Skin of body (tissue), 3 donors: ENCODE results near the gene KRTAP26-1. TPM values are rescaled to one million over a fixed set of nuclear protein-coding genes. Genes with fewer than 3 reads are reported as not detected.
A peak's percentile ranks its signal among the peaks of the same experiment; 100 is the strongest.

Source experiments
- DNase-seq: peaks from one replicate; lab custom pipeline; 2025; lab: John Stamatoyannopoulos, UW
- small RNA-seq: library from RNA; depleted of rRNA; stranded (forward); fragments of <200 nt; gene quantifications from one replicate; pipeline ENCODE3, GENCODE V24; 2014; ENCODE audit warnings: low replicate concordance
- total RNA-seq: library from RNA; depleted of rRNA; stranded (reverse); fragments of >200 nt; gene quantifications from one replicate; pipeline ENCODE4 v1.2.3, GENCODE V29; 2014

Gene KRTAP26-1
- total RNA-seq, 1 donor from 2014 or later = 3.6 TPM

GRCh38 chr21:30271611-30272010, 48.5 kb downstream of the KRTAP26-1 start:
- peak; percentile 93 for DNase-seq

GRCh38 chr21:30271156-30271555, 49.0 kb downstream of the KRTAP26-1 start:
- no peak for DNase-seq

GRCh38 chr21:30269803-30270530, 50.1 kb downstream of the KRTAP26-1 start:
- DNase-seq = no peak

Small RNA genes lying within 50 kb of the gene (small RNA-seq; reads per million reads assigned to genes)
- not detected for gene KRTAP23-1

Other genes starting within 250 kb of the KRTAP26-1 start
- gene CLDN17, start 153.5 kb downstream of the KRTAP26-1 start, total RNA-seq = 1.1 TPM
- gene CLDN8, start 104.2 kb downstream of the KRTAP26-1 start, total RNA-seq = 9.6 TPM
- gene KRTAP24-1, start 37.4 kb downstream of the KRTAP26-1 start, total RNA-seq = 10.3 TPM
- gene KRTAP25-1, start 30.8 kb downstream of the KRTAP26-1 start, total RNA-seq = not detected
- not detected for gene KRTAP27-1, start 17.4 kb upstream of the KRTAP26-1 start, total RNA-seq
- gene KRTAP23-1, start 28.3 kb upstream of the KRTAP26-1 start, total RNA-seq = not detected
- 2.9 TPM for gene KRTAP13-2, start 52.0 kb upstream of the KRTAP26-1 start, total RNA-seq
- gene KRTAP13-1, start 75.7 kb upstream of the KRTAP26-1 start, total RNA-seq = 0.99 TPM
- gene KRTAP13-3, start 105.6 kb upstream of the KRTAP26-1 start, total RNA-seq = not detected
- not detected for gene KRTAP13-4, start 109.9 kb upstream of the KRTAP26-1 start, total RNA-seq
- gene KRTAP15-1, start 120.0 kb upstream of the KRTAP26-1 start, total RNA-seq = not detected
- 11.4 TPM for gene KRTAP19-1, start 160.1 kb upstream of the KRTAP26-1 start, total RNA-seq
- not detected for gene KRTAP19-2, start 167.1 kb upstream of the KRTAP26-1 start, total RNA-seq
- gene KRTAP19-3, start 171.7 kb upstream of the KRTAP26-1 start, total RNA-seq = 9.7 TPM
- not detected for gene KRTAP19-4, start 176.8 kb upstream of the KRTAP26-1 start, total RNA-seq
- gene KRTAP19-5, start 181.8 kb upstream of the KRTAP26-1 start, total RNA-seq = 25.9 TPM
- not detected for gene KRTAP19-6, start 221.5 kb upstream of the KRTAP26-1 start, total RNA-seq
- gene KRTAP19-7, start 241.0 kb upstream of the KRTAP26-1 start, total RNA-seq = not detected